MM.1S (cell line): ENCODE measurements around the gene LCLAT1.
"Not testable (repeated sequence)": the region's sequence is repeated elsewhere in the genome, so short reads cannot be mapped to it uniquely, and the experiment has no call there.

Experiments used
- DNase-seq: peaks from one replicate; pipeline ENCODE4 v3.0.0-alpha.2; 2015
- H2AFZ ChIP-seq: fragments of 300-600 bp; sonication (generic); 2 replicates; pipeline ENCODE4 v1.6.0; 2016; ENCODE audit warnings: antibody characterized with exemption, low read length
- H3F3A ChIP-seq: fragments of 300-600 bp; sonication (generic); 2 replicates; pipeline ENCODE4 v1.6.1; 2016; ENCODE audit warnings: mild to moderate bottlenecking, antibody characterized with exemption, low read length, moderate library complexity, mixed read lengths; ENCODE audit not compliant: insufficient read depth
- H3K27ac ChIP-seq: fragments of 300-600 bp; sonication (generic); 2 replicates; pipeline ENCODE4 v1.5.1; 2016; ENCODE audit warnings: mild to moderate bottlenecking, low read length
- H3K27me3 ChIP-seq: fragments of 300-600 bp; sonication (generic); replicated peaks from 2 replicates; pipeline ENCODE4 v1.6.0; 2016; ENCODE audit warnings: low read length; ENCODE audit not compliant: insufficient read depth
- H3K36me3 ChIP-seq: fragments of 300-600 bp; sonication (generic); replicated peaks from 2 replicates; pipeline ENCODE4 v1.6.1; 2016; ENCODE audit warnings: mild to moderate bottlenecking, low read length, mixed read lengths; ENCODE audit not compliant: insufficient read depth
- H3K4me1 ChIP-seq: fragments of 300-600 bp; sonication (generic); 2 replicates; pipeline ENCODE4 v1.6.1; 2016; ENCODE audit warnings: low read length, mixed read lengths
- H3K4me2 ChIP-seq: fragments of 300-600 bp; sonication (generic); 2 replicates; pipeline ENCODE4 v1.6.0; 2016; ENCODE audit warnings: low read depth, low read length
- H3K4me3 ChIP-seq: fragments of 300-600 bp; sonication (generic); 2 replicates; pipeline ENCODE4 v1.5.1; 2016; ENCODE audit warnings: low read length, mixed read lengths
- H3K79me2 ChIP-seq: fragments of 300-600 bp; sonication (generic); 2 replicates; pipeline ENCODE4 v1.6.1; 2016; ENCODE audit warnings: mixed run types, low read length, mixed read lengths
- H3K9ac ChIP-seq: fragments of 300-600 bp; sonication (generic); 2 replicates; pipeline ENCODE4 v1.6.1; 2016; ENCODE audit warnings: low read length, mixed read lengths
- H3K9me2 ChIP-seq: fragments of 300-600 bp; sonication (generic); replicated peaks from 2 replicates; pipeline ENCODE4 v1.6.1; 2016; ENCODE audit warnings: mild to moderate bottlenecking, low read length, mixed read lengths; ENCODE audit not compliant: insufficient read depth
- H3K9me3 ChIP-seq: fragments of 300-600 bp; sonication (generic); replicated peaks from 2 replicates; pipeline ENCODE4 v1.6.1; 2016; ENCODE audit warnings: mild to moderate bottlenecking, low read length, mixed read lengths; ENCODE audit not compliant: insufficient read depth
- H4K20me1 ChIP-seq: fragments of 300-600 bp; sonication (generic); 2 replicates; pipeline ENCODE4 v1.6.1; 2016; ENCODE audit warnings: mild to moderate bottlenecking, low read length, moderate library complexity, mixed read lengths; ENCODE audit not compliant: insufficient read depth
- EZH2 ChIP-seq: fragments of 300-600 bp; sonication (generic); optimal IDR thresholded peaks from 2 replicates; pipeline ENCODE3; 2017; ENCODE audit warnings: low read depth, mild to moderate bottlenecking, antibody characterized with exemption, low read length, mixed read lengths
- EZH2phosphoT487 ChIP-seq: fragments of 300-600 bp; sonication (generic); IDR thresholded peaks from 2 replicates; pipeline ENCODE4 v1.6.1; 2018; ENCODE audit warnings: antibody characterized with exemption, low read length
- TF ChIP-seq, protein P1 (sequence below): fragments of 300-600 bp; sonication (generic); IDR thresholded peaks from 2 replicates; pipeline ENCODE4 v1.5.1; 2016; ENCODE audit warnings: antibody characterized with exemption, low read length, mixed read lengths

The LCLAT1 gene

DNA sequence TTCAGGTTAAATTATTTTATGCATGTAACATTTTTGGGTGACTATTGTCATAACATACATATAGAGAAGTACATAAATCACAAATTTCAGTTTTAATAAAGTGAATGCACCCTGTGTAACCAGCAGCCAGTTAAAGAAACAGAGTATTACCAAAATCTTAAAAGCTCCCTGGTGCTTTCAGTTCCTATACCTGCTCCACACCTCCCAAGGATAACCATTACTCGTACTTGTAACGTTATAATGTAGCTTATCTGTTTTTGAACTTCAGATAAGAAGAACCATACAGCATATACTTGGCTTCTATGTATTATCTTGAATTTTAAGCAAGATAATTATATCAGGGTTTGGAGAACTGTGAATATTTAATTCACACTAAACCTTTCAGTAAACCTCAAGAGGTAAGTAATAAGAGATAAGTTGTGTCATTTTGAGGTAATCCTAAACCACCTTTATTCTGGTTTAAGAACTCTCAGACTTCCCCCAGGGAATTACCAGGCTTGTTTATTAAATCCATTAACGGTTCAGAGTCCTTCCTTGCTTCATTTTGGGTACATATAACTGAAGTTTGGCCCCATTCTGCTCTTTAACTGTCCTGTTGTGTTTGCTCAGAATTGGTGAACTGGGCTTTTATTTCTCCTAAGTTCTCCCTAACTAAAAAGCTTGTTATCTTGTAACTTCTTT lies 58.6 kb downstream of the LCLAT1 start:
- H3K9ac ChIP-seq, result no peak overlapping the region
- no peak for TF ChIP-seq EZH2
- no peak for TF ChIP-seq EZH2phosphoT487
- TF ChIP-seq, protein P1, sequence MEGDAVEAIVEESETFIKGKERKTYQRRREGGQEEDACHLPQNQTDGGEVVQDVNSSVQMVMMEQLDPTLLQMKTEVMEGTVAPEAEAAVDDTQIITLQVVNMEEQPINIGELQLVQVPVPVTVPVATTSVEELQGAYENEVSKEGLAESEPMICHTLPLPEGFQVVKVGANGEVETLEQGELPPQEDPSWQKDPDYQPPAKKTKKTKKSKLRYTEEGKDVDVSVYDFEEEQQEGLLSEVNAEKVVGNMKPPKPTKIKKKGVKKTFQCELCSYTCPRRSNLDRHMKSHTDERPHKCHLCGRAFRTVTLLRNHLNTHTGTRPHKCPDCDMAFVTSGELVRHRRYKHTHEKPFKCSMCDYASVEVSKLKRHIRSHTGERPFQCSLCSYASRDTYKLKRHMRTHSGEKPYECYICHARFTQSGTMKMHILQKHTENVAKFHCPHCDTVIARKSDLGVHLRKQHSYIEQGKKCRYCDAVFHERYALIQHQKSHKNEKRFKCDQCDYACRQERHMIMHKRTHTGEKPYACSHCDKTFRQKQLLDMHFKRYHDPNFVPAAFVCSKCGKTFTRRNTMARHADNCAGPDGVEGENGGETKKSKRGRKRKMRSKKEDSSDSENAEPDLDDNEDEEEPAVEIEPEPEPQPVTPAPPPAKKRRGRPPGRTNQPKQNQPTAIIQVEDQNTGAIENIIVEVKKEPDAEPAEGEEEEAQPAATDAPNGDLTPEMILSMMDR, result no peak
- H3K9me2 ChIP-seq, result no peaks in the 10 kb centered on the region
- no peak overlapping the region for H3K4me2 ChIP-seq
- H3K36me3 ChIP-seq, result no peaks in the 10 kb centered on the region
- no peaks in the 10 kb centered on the region for H4K20me1 ChIP-seq
- no peaks in the 10 kb centered on the region for H3K4me1 ChIP-seq
- no peaks in the 10 kb centered on the region for H3F3A ChIP-seq
- no peaks in the 10 kb centered on the region for H3K9me3 ChIP-seq
- H3K27me3 ChIP-seq, result no peaks in the 10 kb centered on the region
- no peak overlapping the region for H3K27ac ChIP-seq
- no peak overlapping the region for H3K4me3 ChIP-seq
- no peak for DNase-seq
- no peak overlapping the region for H2AFZ ChIP-seq
- no peaks in the 10 kb centered on the region for H3K79me2 ChIP-seq

- H3K79me2 ChIP-seq, H4K20me1 ChIP-seq, H2AFZ ChIP-seq: not testable (repeated sequence)
Measured at GRCh38 chr2:30507460-30507859, 60.4 kb downstream of the LCLAT1 start.

GRCh38 chr2:30509716-30510115 lies 62.7 kb downstream of the LCLAT1 start:
- Histone ChIP-seq H3K36me3 (no peaks in the 10 kb centered on the region), H3K4me1 (no peaks in the 10 kb centered on the region), H2AFZ (no peak overlapping the region), H3K9me3 (no peaks in the 10 kb centered on the region), H3K4me3 (no peak overlapping the region), H3K27me3 (no peaks in the 10 kb centered on the region), H3K79me2 (no peaks in the 10 kb centered on the region), H3K4me2 (no peak overlapping the region), H3K9ac (no peak overlapping the region), H3K27ac (no peak overlapping the region), H3K9me2 (no peaks in the 10 kb centered on the region), H4K20me1 (no peaks in the 10 kb centered on the region), H3F3A (no peaks in the 10 kb centered on the region)
- TF ChIP-seq EZH2phosphoT487, result no peak
- TF ChIP-seq EZH2, result no peak
- TF ChIP-seq, protein P1, result no peak
- no peak for DNase-seq

More at GRCh38 chr2:30507460-30507859, 60.4 kb downstream of the LCLAT1 start:
- not testable (repeated sequence) for H3K27me3 ChIP-seq, H3K4me2 ChIP-seq, H3K4me1 ChIP-seq, H3K27ac ChIP-seq, H3K9ac ChIP-seq, H3K9me3 ChIP-seq, H3K36me3 ChIP-seq, H3F3A ChIP-seq, DNase-seq, H3K9me2 ChIP-seq, H3K4me3 ChIP-seq

DNA sequence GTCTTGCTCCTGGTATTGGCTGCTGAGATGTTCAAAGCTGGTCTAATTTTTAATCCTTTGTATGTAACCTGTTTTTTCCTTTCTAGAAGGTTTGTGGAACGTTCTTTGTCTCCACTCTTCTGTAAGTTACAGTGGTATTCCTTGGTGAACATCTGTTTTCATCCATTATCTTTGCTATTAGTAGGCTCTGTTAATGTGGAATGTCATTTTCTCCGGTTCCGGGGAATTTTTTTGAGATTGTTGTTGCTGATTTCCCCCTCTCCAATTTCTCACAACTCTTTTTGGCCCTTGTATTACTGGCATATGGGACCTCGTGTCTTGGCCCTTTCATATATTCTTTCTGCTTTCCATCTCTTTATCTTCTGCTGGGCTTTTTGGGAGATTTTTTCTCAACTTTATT lies 63.4 kb downstream of the LCLAT1 start:
- Histone ChIP-seq H3K4me2 (no peak overlapping the region), H3K27me3 (no peaks in the 10 kb centered on the region), H3K4me3 (no peak overlapping the region), H3K79me2 (no peaks in the 10 kb centered on the region), H4K20me1 (no peaks in the 10 kb centered on the region), H3K27ac (no peak overlapping the region), H2AFZ (no peak overlapping the region), H3K9me2 (no peaks in the 10 kb centered on the region), H3K9me3 (no peaks in the 10 kb centered on the region), H3F3A (no peaks in the 10 kb centered on the region), H3K36me3 (no peaks in the 10 kb centered on the region), H3K4me1 (no peaks in the 10 kb centered on the region), H3K9ac (no peak overlapping the region)
- no peak for DNase-seq
- TF ChIP-seq EZH2phosphoT487 (no peak), EZH2 (no peak)
- TF ChIP-seq, protein P1, result no peak
